ENCODE measurements around the gene OR52E4. TPM values are rescaled to one million over a fixed set of nuclear protein-coding genes. Genes with fewer than 3 reads are reported as not detected.

Gene OR52E4
- polyA plus RNA-seq, 1 donor (not counting 4 experiments of a cell fraction or from before 2014, with no cell fraction given), result not detected

GRCh38 chr11:5930614-5931013 lies 50.2 kb downstream of the OR52E4 start:
- H3K27me3 ChIP-seq (ENCODE audit: control insufficient read depth, extremely low read depth, insufficient read depth, low read length), result no peaks in the 10 kb centered on the region
- no peak overlapping the region for H3K4me3 ChIP-seq (ENCODE audit: control insufficient read depth in 2 of 3, extremely low read depth in 1 of 3, insufficient read depth in 2 of 3, low read depth in 1 of 3, low read length in 3 of 3)
- peaks cover 2% of the 10 kb centered on the region for H3K9me3 ChIP-seq (ENCODE audit: control insufficient read depth, low read depth, low read length)
- no peaks in the 10 kb centered on the region for H3K36me3 ChIP-seq (ENCODE audit: control insufficient read depth in 2 of 2, extremely low read depth in 1 of 2, insufficient read depth in 2 of 2, low read length in 2 of 2)
- H3K4me2 ChIP-seq (ENCODE audit: control insufficient read depth, extremely low read depth, insufficient read depth, low read depth, low read length), result no peak overlapping the region
- no peaks in the 10 kb centered on the region for H3K4me1 ChIP-seq (ENCODE audit: control insufficient read depth, extremely low read depth, insufficient read depth, low read length)
- no peak for DNase-seq (ENCODE audit: low read depth, low spot score)
- FAIRE-seq, result no peak
- H2AFZ ChIP-seq (ENCODE audit: control insufficient read depth, low read length), result no peak overlapping the region
- no peaks in the 10 kb centered on the region for H3K79me2 ChIP-seq (ENCODE audit: control insufficient read depth, insufficient read depth, low read length)
- H3K9me1 ChIP-seq (ENCODE audit: control insufficient read depth, extremely low read depth, insufficient read depth, low read length), result no peaks in the 10 kb centered on the region
- dilution Hi-C loops (cut with MboI; ENCODE audit: extremely low pct_ligation_motif_present, low sequenced_read_pairs), result no loop called here
- no peak overlapping the region for H3K9ac ChIP-seq (ENCODE audit: control insufficient read depth, extremely low read depth, insufficient read depth, low read length)
- TF ChIP-seq CTCF (optimal IDR thresholded peaks at IDR 0.05 in 1 of 3, IDR thresholded peaks at IDR 0.05 in 1 of 3, conservative IDR thresholded peaks at IDR 0.05 in 1 of 3; ENCODE audit: extremely low read depth in 1 of 3, insufficient read depth in 2 of 3, low read length in 3 of 3) (no peak), EZH2 (IDR thresholded peaks at IDR 0.05; ENCODE audit: low read length) (no peak)
- H4K20me1 ChIP-seq (ENCODE audit: control insufficient read depth, extremely low read depth, insufficient read depth, low read length), result no peaks in the 10 kb centered on the region
- no peak overlapping the region for H3K27ac ChIP-seq (ENCODE audit: control insufficient read depth, insufficient read depth, low read length)

- no peak for TF ChIP-seq CTCF (optimal IDR thresholded peaks at IDR 0.05 in 1 of 3, IDR thresholded peaks at IDR 0.05 in 1 of 3, conservative IDR thresholded peaks at IDR 0.05 in 1 of 3; ENCODE audit: extremely low read depth in 1 of 3, insufficient read depth in 2 of 3, low read length in 3 of 3)
- no peak for TF ChIP-seq EZH2 (IDR thresholded peaks at IDR 0.05; ENCODE audit: low read length)
- no peak for FAIRE-seq
- H3K79me2 ChIP-seq (ENCODE audit: control insufficient read depth, insufficient read depth, low read length), result no peaks in the 10 kb centered on the region
These were observed 50.6 kb downstream of the OR52E4 start for GRCh38 chr11:5931061-5931460.

More at GRCh38 chr11:5931061-5931460, 50.6 kb downstream of the OR52E4 start:
- H3K9me1 ChIP-seq (ENCODE audit: control insufficient read depth, extremely low read depth, insufficient read depth, low read length), result no peaks in the 10 kb centered on the region
- peaks cover 2% of the 10 kb centered on the region for H3K9me3 ChIP-seq (ENCODE audit: control insufficient read depth, low read depth, low read length)
- DNase-seq (ENCODE audit: low read depth, low spot score), result no peak
- no peaks in the 10 kb centered on the region for H3K4me1 ChIP-seq (ENCODE audit: control insufficient read depth, extremely low read depth, insufficient read depth, low read length)
- H3K27me3 ChIP-seq (ENCODE audit: control insufficient read depth, extremely low read depth, insufficient read depth, low read length), result no peaks in the 10 kb centered on the region
- no peak overlapping the region for H3K4me2 ChIP-seq (ENCODE audit: control insufficient read depth, extremely low read depth, insufficient read depth, low read depth, low read length)
- no peaks in the 10 kb centered on the region for H3K36me3 ChIP-seq (ENCODE audit: control insufficient read depth in 2 of 2, extremely low read depth in 1 of 2, insufficient read depth in 2 of 2, low read length in 2 of 2)
- H3K4me3 ChIP-seq (ENCODE audit: control insufficient read depth in 2 of 3, extremely low read depth in 1 of 3, insufficient read depth in 2 of 3, low read depth in 1 of 3, low read length in 3 of 3), result no peak overlapping the region
- dilution Hi-C loops (cut with MboI; ENCODE audit: extremely low pct_ligation_motif_present, low sequenced_read_pairs), result no loop called here
- H3K9ac ChIP-seq (ENCODE audit: control insufficient read depth, extremely low read depth, insufficient read depth, low read length), result no peak overlapping the region
- H3K27ac ChIP-seq (ENCODE audit: control insufficient read depth, insufficient read depth, low read length), result no peak overlapping the region
- no peaks in the 10 kb centered on the region for H4K20me1 ChIP-seq (ENCODE audit: control insufficient read depth, extremely low read depth, insufficient read depth, low read length)
- no peak overlapping the region for H2AFZ ChIP-seq (ENCODE audit: control insufficient read depth, low read length)

Measured in keratinocyte (primary cell).